Muscle of leg (tissue), 11 donors: ENCODE data around the gene NBAS. TPM values are rescaled to one million over a fixed set of nuclear protein-coding genes. Genes with fewer than 3 reads are reported as not detected.
"Not testable (repeated sequence)": the region's sequence is repeated elsewhere in the genome, so short reads cannot be mapped to it uniquely, and the experiment has no call there.

ENCODE experiments used
- DNase-seq: peaks from one replicate; pipeline ENCODE4 v3.0.0; 2013
- H3K27ac ChIP-seq: one replicate; pipeline ENCODE4 v1.5.1; 2013; ENCODE audit warnings: mild to moderate bottlenecking, low read length, control low read depth
- H3K27me3 ChIP-seq: one replicate; pipeline ENCODE4 v1.6.1; 2013; ENCODE audit warnings: low read length; ENCODE audit not compliant: control insufficient read depth, insufficient read depth
- H3K36me3 ChIP-seq: one replicate; pipeline ENCODE4 v1.6.1; 2013; ENCODE audit warnings: low read length; ENCODE audit not compliant: control insufficient read depth, insufficient read depth
- H3K4me1 ChIP-seq: one replicate; pipeline ENCODE4 v1.6.1; 2013; ENCODE audit warnings: low read length; ENCODE audit not compliant: control insufficient read depth, insufficient read depth
- H3K4me3 ChIP-seq: one replicate; pipeline ENCODE4 v1.5.1; 2013; ENCODE audit warnings: low read length, control low read depth
- H3K9me3 ChIP-seq: replicated peaks from 2 replicates; pipeline ENCODE4 v1.6.1; 2013; ENCODE audit warnings: low read depth, low read length; ENCODE audit not compliant: control insufficient read depth
- WGBS: methylation state at CpG from one replicate; pipeline ENCODE4 v1.1.5; 2013; ENCODE audit warnings: missing lambda C conversion rate; ENCODE audit not compliant: insufficient coverage; 5-methylcytosine and 5-hydroxymethylcytosine counted together
- polyA plus RNA-seq, 8 donors: library from polyadenylated mRNA; unstranded; fragments of 120-200 nt; gene quantifications; one replicate each; pipeline versions ENCODE4 v1.2.1 to v1.2.3, GENCODE V29; 2013; ENCODE audit warnings: inconsistent platforms in 1 of 8, low replicate concordance in 1 of 8; ENCODE audit not compliant: insufficient read length in 8 of 8, insufficient read depth in 1 of 8
- total RNA-seq: library from RNA; stranded (reverse); fragments of 120-200 nt; gene quantifications from one replicate; pipeline ENCODE4 v1.2.4, GENCODE V29; 2013

The NBAS gene
- total and polyA plus RNA-seq, 9 donors, result 33.3 to 57.5 (median 36.1) TPM

DNA sequence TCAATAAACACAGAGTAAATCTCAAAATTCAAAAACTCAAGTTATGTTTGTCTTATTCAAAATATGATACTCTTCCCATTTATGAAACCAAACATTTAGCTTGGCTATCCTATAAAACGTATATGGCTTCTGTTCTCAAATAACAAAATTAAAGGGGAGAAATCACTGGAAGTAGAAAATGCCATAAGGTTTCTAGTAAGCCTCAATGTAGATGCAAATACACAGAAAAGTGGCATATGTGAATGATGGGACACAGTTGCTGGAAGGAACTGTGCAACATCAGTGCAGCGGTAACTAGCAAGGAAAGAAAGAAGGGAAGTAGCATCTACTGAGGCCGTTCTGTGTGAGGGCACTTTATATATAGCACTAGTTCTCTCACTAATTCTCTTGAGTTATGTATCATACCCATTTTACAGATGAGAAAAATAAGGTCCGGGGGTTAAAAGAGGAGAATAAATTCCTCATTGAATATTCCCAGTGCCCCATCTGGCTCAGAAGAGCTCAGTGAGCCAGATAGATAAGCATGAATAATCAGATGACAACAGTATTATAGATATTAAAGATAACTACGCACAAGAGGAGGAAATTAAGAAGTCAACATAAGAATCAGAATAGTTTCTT lies 27.2 kb downstream of the NBAS start:
- H3K36me3 ChIP-seq, result peaks cover 15% of the 10 kb centered on the region

DNA sequence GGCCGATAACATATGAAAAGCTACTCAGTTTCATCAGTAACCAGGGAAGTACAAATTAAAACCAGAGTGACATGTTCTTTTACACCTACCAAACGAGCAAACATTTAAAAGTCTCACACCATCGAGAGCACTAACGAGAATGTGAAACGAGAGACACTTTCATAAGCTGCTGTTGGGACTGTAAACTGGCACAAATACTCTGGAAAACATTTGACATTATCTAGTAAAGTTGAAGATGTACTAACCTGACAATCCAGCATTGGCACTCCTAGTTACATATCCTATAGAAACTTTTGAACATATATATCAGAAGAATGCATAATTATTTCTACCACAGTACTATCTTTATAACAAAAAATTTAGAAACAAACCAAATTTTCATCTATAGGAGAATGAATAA lies 28.1 kb downstream of the NBAS start:
- no peak overlapping the region for H3K27ac ChIP-seq
- no peaks in the 10 kb centered on the region for H3K4me1 ChIP-seq
- DNase-seq, result no peak
- H3K4me3 ChIP-seq, result no peak overlapping the region
- H3K9me3 ChIP-seq, result no peaks in the 10 kb centered on the region
- no CpG with 5 or more reads among the region's 5 CpGs for WGBS
- peaks cover 15% of the 10 kb centered on the region for H3K36me3 ChIP-seq
- no peaks in the 10 kb centered on the region for H3K27me3 ChIP-seq

More for the DNA sequence above, 27.2 kb downstream of the NBAS start:
- H3K4me3 ChIP-seq, result no peak overlapping the region
- WGBS, result no CpG with 5 or more reads among the region's 5 CpGs
- no peak for DNase-seq
- no peaks in the 10 kb centered on the region for H3K9me3 ChIP-seq
- H3K27ac ChIP-seq, result no peak overlapping the region
- no peaks in the 10 kb centered on the region for H3K4me1 ChIP-seq
- H3K27me3 ChIP-seq, result no peaks in the 10 kb centered on the region

GRCh38 chr2:15531095-15531854 lies 29.9 kb downstream of the NBAS start:
- Histone ChIP-seq H3K27ac (no peak overlapping the region), H3K4me1 (no peaks in the 10 kb centered on the region), H3K36me3 (peaks cover 18% of the 10 kb centered on the region), H3K4me3 (no peak overlapping the region), H3K9me3 (no peaks in the 10 kb centered on the region), H3K27me3 (no peaks in the 10 kb centered on the region)
- no peak for DNase-seq
- whole genome bisulfite sequencing, result 94% methylated on average over 5 of the region's 7 CpGs

- H3K27me3 ChIP-seq, result no peaks in the 10 kb centered on the region
- H3K4me1 ChIP-seq, result no peaks in the 10 kb centered on the region
- 83% methylated on average over 2 of the region's 6 CpGs for WGBS
- no peak for DNase-seq
- no peak overlapping the region for H3K27ac ChIP-seq
- H3K4me3 ChIP-seq, result no peak overlapping the region
- H3K9me3 ChIP-seq, result no peaks in the 10 kb centered on the region
- H3K36me3 ChIP-seq, result peaks cover 21% of the 10 kb centered on the region
These were observed 33.9 kb downstream of the NBAS start for GRCh38 chr2:15527074-15527739.

GRCh38 chr2:15521641-15522181 lies 39.4 kb downstream of the NBAS start:
- WGBS, result no CpG with 5 or more reads among the region's 2 CpGs
- H3K36me3 ChIP-seq, result peaks cover 8% of the 10 kb centered on the region
- H3K27ac ChIP-seq, result no peak overlapping the region
- H3K9me3 ChIP-seq, result no peaks in the 10 kb centered on the region
- no peaks in the 10 kb centered on the region for H3K27me3 ChIP-seq
- no peak for DNase-seq
- no peak overlapping the region for H3K4me3 ChIP-seq
- no peaks in the 10 kb centered on the region for H3K4me1 ChIP-seq

- Histone ChIP-seq H3K27me3 (no peaks in the 10 kb centered on the region), H3K4me3 (no peak overlapping the region), H3K4me1 (no peaks in the 10 kb centered on the region), H3K27ac (no peak overlapping the region), H3K9me3 (no peaks in the 10 kb centered on the region), H3K36me3 (peaks cover 5% of the 10 kb centered on the region)
- no peak for DNase-seq
- WGBS, result no CpG with 5 or more reads among the region's 5 CpGs
These were observed 40.8 kb downstream of the NBAS start for GRCh38 chr2:15520346-15520745.

GRCh38 chr2:15518759-15519158 lies 42.4 kb downstream of the NBAS start:
- H3K27ac ChIP-seq, H3K4me1 ChIP-seq, H3K4me3 ChIP-seq, H3K36me3 ChIP-seq, H3K27me3 ChIP-seq, DNase-seq, H3K9me3 ChIP-seq: not testable (repeated sequence)
- no CpG with 5 or more reads among the region's 3 CpGs for WGBS

- peak; percentile 1 for DNase-seq
- Histone ChIP-seq H3K27ac (no peak overlapping the region), H3K4me3 (no peak overlapping the region), H3K36me3 (peaks cover 2% of the 10 kb centered on the region), H3K9me3 (no peaks in the 10 kb centered on the region), H3K27me3 (no peaks in the 10 kb centered on the region), H3K4me1 (no peaks in the 10 kb centered on the region)
- WGBS, result no CpG with 5 or more reads among the region's 2 CpGs
These were observed 43.3 kb downstream of the NBAS start for GRCh38 chr2:15517793-15518192.

DNA sequence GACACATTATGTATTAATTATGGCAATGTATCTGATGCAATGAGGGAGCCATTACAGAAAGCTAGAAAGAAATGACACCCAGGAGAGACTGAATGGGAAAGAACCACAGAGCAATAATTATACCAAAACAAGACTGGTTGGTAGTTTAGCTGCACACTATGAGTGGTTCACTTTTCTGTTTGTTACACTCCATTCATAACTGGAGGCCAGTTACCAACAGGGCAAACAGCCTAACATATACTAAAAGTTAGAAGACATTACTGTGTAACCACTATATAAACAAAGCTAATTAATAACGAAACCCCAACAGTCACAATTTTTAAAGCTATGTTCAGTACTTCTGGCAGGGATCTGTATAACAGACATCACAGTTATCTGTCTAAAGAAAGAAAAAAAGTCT lies 49.4 kb downstream of the NBAS start:
- peaks cover 17% of the 10 kb centered on the region for H3K36me3 ChIP-seq
- DNase-seq, result no peak
- no CpG with 5 or more reads among the region's 1 CpG for WGBS

DNA sequence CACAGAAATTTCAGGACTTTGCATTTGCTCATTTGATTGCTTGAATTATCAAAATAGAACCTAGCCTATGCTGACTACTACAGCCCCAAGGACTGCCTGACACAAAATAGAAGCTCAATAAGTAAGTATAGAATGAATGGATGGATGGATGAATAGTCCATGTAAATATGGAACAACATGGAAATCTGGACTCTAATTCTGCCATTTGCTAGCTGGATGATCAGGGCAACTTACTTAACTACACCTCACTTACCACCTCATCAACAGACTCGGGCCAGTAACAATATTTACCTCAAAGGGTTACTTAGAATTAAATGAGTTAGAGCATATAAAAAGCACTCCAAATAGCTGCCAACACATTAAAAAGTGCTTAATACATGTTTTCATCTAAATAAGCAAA lies 50.6 kb downstream of the NBAS start:
- Histone ChIP-seq H3K4me3 (no peak overlapping the region), H3K9me3 (no peaks in the 10 kb centered on the region), H3K36me3 (peaks cover 17% of the 10 kb centered on the region), H3K27ac (no peak overlapping the region), H3K27me3 (no peaks in the 10 kb centered on the region), H3K4me1 (no peaks in the 10 kb centered on the region)
- WGBS, result no CpG with 5 or more reads among the region's 1 CpG
- no peak for DNase-seq

More for the DNA sequence above, 49.4 kb downstream of the NBAS start:
- no peaks in the 10 kb centered on the region for H3K27me3 ChIP-seq
- H3K27ac ChIP-seq, result no peak overlapping the region
- H3K4me3 ChIP-seq, result no peak overlapping the region
- H3K9me3 ChIP-seq, result no peaks in the 10 kb centered on the region
- no peaks in the 10 kb centered on the region for H3K4me1 ChIP-seq
